Activated CD4-positive, alpha-beta T cell treated with anti-CD3 and anti-CD28 coated beads for 24 hours (primary cell): Measurements from ENCODE around the gene HES4.
"Not testable (repeated sequence)": the region's sequence is repeated elsewhere in the genome, so short reads cannot be mapped to it uniquely, and the experiment has no call there.

Source experiments
- DNase-seq, 2 donors: peaks; one replicate each; pipeline ENCODE4 v3.0.0-alpha.2; 2020; ENCODE audit warnings: low read depth in 2 of 2

The HES4 gene

DNA sequence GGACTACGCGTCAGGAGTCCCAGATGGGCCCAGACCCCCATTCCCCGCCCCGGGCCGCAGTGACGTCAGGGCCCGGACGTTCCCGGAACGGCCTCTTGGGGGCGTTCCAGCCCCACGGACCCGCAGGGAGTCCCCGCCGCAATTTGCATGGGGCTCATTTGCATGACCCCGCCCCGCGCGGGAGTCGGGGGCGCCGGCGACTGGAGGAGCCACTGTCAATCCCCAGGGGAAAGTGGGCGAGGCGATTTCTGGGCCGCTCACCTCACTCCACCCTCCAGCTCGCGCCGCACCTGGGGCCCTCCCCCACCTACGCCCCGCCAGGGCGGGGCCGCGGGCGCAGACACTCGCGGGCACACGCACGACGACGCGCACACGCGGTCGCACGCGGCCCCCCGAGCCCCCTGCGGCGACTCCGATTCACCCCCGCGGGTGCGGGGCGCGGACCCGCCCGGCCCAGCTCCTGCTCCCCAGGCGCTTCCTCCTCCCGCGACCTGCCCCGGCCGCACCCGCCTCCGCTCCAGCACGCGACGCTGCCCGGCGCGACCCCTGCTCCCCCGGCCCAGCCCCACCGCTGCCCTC lies 33.2 kb upstream of the HES4 start:
- peak; percentile 85 to 87 for DNase-seq

DNA sequence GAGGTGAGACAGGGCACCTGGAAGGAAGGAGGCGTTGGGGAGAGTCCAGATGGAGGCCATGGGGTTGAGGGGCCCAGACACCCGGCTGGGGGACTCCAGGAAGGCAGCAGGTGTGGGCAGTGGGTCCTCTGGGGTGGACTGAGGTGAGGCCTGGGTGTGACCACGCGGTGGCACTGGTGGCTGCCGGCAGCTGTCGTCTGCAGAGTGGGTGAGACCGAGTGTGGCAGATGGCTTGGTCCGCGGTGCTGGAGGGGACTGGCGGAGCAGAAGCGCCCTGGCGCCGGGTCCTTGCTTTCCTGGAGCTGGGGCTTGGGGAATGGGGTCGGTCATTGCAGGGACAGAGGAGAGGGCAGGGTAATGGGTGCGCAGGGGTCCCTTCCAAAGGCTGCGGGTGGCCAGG lies 32.5 kb upstream of the HES4 start:
- DNase-seq = no peak

DNA sequence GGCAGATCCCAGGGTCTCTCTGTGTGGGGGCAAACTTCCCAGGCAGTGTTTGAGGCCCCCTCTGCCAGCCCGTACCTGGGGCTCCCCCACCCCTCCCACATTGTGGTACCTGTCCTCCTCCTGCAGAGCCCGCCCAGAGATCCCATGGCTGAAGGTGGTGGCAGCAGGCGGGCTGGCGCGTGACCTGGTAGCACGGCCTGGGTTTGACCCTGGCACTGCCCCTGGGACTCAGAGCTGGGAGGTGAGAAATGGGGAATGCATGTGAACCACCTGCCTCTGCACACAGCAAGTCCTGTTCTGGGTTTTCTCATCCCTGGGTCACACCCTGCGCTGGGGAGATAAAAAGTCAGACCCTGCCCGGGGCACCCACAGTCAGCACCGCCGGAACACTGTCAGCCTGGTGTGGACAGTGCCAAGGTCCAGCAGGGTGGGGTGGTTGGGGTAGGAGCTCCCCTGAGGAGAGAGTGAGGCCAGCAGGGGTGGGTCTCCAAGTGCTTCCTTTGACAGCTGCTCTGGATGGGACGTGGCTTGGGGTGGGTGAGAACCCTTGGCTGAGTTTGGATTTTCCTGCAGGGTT lies 31.9 kb upstream of the HES4 start:
- no peak for DNase-seq

DNA sequence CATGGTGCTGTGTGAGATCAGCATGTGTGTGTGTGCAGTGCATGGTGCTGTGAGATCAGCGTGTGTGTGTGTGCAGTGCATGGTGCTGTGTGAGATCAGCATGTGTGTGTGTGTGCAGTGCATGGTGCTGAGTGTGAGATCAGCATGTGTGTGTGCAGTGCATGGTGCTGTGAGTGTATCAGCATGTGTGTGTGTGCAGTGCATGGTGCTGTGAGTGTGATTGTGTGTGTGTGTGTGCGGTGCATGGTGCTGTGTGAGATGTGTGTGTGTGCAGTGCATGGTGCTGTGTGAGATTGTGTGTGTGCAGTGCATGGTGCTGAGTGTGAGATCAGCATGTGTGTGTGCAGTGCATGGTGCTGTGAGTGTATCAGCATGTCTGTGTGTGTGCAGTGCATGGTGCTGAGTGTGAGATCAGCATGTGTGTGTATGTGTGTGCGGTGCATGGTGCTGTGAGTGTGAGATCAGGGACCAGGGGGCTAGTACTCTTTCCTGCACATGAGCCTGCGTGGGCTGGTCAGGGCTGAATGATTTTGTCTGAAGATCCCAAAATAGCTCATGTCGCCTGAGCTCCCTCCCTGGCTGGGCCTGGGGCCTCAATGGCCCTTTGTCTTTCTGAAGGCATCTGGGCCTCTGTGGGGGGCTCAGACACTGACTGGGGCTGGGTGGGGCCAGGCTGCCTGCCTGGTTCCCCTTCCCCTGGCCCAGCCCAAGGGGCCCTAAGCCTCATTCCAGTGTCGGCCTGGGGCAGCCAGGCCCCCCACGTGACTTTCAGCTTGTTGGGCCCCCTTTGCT lies 31.2 kb upstream of the HES4 start:
- not testable (repeated sequence) for DNase-seq

DNA sequence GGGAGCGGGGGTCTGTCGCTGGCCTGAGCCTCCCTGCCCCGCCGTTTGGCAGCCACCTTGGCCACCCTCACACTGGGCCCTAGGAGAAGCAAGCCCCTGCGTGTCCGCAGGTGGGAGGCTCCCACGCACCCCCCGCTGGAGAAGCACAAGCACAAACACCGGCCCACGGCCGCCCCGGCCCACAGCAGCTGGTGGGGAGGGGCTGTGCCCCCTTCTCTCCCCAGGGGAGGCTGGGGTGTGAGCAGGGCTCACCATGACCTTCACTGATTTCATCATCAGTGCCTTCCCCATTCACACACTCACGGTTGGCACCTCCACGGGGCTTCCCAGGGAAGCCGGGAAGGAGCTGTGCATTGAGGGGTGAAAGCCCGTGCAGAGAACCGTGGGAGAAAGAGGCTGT lies 27.9 kb upstream of the HES4 start:
- no peak for DNase-seq

DNA sequence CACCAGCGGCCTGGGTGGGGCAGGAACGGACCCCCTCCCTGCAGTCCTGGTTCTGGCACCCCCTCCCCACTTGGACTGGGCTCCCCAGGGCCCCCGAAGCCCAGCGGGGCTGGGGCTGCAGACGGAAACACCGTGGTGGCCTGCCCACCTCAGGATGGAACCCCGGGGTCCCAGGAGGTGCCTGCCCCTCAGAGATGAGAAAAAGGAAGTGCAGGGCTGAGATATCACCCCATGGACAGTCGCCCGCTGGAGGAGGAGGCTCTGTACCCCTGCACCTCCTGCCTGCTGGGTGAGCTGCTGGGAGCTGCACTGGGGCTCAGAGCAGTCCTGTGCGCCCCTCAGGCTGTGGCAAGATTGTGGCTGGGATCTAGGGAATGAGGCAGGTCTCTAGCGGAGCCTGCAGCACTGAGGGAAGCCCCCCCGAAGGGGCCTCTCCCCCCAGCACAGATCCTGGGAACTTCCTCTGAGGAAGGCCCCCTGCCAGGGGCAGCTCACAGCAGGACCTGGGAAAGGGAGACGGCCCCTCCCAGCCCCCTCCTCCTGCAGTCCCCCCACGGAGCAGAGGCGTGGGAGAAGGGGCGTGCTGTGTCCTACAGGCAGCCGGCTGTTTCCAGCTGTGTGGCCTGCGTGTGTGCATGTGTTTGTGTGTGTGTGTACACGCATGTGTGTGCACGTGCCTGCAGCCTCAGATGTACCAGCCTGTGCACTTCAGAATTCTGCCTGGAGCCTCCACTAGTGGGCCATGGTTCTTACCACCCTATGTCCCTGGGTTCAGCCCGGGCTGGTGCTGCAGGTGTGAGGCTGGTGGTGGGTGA lies 26.9 kb upstream of the HES4 start:
- DNase-seq = no peak

DNA sequence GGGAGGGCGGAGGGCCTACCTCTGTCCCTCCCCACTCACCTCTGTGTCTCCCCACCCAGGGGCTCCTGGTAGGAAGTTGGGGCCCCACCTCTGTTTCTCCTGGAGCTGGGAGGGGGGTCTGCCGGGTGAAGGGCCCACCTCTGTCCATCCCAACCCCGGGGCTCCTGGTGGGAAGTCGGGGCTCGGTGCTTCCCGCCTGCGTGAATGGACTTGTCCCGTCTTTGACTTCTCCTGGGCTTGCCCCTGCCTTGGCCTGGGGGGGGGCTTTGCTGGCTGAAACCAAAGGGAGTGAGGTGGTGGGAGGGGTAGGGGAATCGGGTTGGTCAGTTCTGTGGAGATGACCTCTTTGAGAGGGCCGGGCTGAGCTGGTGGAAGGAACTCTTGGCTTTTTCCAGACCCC lies 25.8 kb upstream of the HES4 start:
- DNase-seq = no peak

DNA sequence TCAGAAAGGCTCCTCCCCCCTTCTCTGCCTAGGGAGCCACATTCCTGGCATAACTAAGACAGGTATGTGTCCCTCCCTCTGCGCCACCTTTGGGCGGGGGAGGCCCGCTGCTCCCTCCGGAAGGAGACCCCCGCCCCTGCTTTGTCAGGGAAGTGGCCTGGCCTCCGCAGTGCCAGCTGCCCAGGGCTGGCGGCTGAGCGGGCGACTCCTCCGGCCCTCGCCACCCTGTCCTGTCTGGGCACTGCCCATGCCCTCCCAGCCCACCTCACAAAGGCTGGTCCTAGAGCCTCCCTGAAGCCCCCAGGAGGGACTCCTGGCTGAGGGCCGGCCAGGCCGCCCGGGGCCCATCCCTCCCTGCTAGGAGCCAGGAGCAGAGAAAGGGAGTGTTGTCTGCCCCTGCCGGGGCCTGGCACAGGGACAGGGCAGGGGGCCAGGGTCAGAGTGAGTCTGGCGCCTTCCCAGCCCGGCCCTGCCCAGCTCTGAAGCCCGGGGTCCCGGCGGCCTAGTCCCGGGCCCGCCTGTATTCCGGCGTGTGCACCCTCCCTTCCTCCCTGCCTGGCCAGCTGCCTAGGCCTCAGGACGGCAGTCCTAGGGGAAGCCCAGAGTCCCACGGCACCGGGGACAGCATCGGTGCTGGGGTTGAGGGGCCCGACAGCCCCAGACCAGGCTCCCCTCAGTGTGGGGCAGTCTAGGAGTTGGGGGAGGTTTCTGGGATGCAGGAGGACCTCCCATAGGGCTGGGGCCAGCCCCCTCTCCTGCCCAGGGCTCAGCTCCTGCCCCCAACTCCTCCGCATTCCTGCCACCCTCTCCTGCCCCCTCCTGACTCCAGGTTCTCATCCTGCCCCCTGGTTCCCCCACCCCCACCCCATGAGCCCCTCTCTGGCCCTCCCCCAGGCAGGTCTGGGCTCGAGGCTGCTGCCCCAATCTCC lies 25.1 kb upstream of the HES4 start:
- no peak for DNase-seq

DNA sequence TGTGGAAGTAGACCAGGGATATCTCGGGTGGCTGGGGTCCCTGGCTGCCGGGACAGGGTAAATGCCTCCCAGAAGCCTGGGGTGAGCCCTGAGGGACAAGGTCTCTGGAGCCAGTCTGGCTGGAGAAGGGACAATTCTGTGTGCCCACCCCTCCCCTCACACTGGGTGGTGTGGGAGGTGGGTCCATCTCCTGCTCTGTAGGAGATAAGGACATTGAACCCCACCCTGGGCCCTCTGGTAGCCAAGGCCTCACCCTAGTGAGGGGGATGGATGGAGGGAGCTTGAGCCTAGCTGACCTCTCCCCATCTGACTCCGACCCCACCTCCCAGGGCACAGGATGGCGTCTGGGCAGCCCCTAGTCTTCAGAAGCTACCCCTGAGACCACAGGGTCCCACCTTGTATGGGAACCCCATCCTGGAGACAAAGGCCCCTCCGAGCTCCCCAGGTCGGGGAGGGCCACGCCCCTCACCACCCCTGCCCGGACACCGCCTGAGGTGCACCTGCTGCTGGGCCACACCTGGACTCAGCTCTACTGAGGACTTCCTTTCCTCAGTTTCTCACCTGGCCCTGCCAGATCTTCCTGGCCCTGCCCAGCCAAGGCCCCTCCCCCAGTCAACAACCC lies 24.4 kb upstream of the HES4 start:
- DNase-seq = no peak

DNA sequence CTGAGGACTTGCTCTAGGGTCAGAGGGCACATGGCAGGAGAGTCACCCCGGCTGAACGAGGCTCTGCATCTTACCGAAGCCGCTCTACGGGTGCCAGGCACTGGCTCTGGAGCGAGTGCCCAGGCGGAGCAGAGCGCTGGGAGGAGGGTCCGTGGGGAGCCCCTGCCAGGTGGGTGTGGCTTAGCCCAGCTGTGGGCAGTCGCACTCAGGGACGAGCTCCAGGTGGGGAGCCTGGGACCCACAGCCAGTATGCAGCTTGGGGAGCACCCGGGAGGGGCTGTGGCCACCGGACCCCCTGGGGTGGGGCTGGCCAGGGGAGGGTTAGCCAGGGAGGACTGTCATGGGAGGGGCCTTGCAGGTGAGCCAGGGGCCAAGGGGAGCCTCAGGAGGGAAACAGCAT lies 23.8 kb upstream of the HES4 start:
- DNase-seq = no peak

DNA sequence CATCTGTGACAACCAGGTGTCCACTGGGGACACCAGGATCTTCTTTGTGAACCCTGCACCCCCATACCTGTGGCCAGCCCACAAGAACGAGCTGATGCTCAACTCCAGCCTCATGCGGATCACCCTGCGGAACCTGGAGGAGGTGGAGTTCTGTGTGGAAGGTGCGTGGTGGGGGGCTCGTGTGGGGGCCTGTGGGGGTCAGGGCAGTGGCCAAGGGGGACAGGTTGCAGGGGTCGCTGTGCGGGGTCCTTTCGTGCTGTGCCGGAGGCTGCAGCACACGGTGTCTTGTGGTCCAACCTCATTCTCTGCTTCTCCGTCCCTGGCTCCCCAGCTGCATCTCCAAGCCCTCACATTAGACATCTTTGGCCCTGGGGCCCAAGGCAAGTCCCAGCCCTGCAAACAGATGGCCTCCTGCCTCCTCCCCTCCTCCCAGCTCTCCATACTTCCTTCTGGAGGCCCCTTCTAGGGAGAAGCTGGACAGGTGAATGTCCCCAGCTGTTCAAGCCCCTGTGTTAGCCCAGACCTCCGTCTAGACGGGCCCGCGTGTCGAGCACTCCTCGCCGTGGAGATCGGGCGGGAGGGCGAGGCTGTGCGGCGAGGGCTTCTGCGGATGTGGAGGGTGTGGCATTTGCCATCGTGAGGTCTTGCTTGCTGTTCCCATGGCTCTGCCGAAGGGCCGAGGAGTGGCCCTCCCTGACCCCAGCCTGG lies 22.6 kb upstream of the HES4 start:
- no peak for DNase-seq

DNA sequence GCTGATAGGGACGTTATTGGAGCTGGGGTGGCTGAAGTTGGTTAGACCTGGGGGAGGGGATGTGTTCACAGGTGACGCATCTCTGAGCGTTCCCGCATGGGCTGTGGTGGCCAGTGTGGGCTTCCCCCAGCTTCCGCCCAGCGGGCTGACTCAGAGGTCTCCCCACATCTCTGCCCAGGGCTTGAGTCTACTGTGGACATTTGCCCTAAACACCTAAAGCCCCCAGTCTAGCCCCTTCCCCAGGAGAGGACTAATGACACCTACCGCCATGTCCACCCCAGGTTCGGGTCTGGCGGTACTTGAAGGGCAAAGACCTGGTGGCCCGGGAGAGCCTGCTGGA lies 22.0 kb upstream of the HES4 start:
- DNase-seq = no peak

DNA sequence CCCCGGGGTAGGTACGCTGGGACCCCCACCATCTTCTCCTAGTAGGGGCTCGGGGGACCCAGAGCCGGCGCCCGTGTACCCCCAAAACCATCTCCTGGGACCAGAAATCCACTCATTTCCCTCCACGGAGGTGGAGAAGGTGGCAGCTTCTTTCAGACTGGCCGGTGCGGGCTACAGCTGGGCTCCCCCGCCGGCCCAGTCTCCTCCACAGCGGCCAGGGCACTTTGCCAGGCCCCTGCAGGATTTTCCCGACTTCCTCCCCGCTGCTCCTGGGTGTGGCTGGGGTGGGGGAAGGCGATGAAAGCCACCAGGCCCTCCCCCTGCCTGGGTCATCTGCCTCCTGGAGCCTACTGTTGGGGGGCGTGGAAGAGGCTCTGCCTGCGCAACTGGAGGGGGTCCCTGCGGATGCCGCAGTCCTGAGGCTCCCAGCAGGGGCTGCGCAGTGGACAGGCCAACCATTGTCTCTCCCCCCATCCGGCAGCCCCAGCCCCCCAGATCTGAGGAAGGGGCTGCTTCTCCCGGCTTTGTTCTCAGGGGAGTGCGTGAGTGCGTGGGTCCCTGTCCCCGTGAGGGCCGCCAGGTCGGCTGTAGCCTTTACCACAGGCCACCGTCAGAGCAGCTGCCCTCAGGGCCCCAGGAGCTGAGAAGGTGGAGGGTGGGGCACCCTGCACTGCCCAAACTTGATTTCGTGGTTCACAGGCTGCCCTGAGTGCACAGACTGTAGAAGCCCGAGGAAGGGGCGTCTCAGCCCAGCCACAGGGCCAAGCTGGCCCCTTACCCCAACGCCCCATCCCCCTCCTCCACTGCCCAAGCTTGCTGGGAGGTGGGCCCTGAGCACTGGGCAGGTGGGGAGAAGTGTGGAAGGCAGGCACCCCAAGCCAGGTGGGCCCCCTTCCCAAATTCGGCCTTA lies 21.4 kb upstream of the HES4 start:
- DNase-seq = no peak

DNA sequence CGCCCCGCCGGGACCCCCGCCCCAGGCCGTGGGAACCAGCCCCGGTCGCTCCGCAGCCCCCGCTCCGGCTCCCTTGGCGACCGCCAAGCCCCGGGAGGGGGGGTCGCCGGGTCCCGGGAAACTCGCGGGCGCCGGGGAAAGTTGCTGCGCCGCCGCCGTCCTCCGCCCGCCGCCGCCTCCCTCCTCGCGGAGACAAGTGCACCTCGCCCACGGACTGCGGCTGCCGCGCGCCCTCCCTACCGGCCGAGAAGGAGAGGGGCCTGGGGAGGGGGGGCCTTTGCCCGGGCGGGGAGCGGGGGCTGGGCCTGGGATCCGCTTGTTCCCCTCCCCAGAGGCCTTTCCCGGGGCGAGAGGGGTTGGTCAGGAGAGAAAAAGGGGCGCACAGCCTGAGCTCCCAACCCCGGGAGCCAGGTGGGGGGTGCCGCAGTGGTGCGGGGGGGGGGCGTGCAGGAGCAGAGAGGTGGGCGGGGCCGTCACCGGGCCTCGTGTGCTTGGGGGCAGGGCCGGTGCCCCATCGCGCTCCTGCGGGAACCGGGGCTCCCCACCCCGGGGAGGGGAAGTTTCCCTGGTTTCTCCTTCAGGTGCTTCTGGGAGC lies 20.6 kb upstream of the HES4 start:
- DNase-seq = no peak

DNA sequence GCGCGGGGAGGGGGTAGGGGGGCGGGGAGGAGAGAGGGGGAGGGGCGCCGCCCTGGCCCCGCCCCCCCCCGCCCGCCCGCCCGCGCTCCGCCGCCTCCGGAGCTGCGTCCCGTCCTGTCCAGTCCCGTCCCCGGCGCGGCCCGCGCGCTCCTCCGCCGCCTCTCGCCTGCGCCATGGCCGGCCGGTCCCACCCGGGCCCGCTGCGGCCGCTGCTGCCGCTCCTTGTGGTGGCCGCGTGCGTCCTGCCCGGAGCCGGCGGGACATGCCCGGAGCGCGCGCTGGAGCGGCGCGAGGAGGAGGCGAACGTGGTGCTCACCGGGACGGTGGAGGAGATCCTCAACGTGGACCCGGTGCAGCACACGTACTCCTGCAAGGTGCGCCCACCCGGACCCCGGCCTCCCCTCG lies 20.1 kb upstream of the HES4 start, which contains the start of gene AGRN:
TSS of gene AGRN (plus strand) at position 121 of the 405 bp plus-strand sequence. CDS start at position 174, 53 bp downstream.
- DNase-seq = no peak

DNA sequence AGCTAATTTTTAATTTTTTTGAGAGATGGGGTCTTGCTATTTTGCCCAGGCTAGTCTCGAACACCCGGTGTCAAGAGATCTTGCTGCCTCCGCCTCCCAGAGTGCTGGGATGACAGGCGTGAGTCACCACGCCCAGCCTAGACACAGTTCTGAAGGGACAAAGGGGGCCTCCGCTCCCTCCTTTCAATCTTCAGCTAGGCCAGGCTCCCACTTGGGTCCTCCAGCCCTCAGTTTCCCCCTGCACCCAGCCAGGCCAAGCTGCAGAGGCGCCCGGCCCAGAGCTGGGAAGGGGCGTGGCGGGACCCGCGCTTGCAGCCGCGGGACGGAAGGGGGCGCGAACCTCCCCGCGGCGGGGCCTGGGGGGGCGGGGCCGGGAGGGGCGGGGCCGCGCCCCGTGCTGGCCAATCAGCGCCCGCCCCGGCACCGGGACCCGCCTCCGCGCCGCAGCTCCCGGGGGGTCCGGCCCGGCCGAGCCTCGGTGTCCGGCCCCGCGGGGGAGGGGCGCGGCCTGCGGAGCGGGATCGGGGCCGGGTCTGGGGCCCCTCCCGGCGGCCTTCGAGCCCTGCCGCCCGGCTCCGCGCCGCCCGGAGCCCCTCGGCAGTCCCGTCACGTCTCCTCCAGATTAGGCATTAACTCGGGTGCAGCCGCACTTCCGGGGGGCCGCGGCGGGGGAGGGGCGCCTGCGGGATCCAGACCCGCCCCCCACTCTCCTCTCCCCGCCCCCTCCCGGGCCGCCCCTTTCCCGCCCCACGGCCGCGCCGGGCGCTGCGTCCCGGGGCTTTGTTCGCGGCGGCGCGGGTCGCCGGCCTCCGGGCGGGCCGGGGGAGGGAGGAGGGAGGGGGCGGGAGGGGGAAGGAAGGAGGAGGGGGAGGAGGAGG lies 19.5 kb upstream of the HES4 start:
- peak; percentile 72 to 73 for DNase-seq

DNA sequence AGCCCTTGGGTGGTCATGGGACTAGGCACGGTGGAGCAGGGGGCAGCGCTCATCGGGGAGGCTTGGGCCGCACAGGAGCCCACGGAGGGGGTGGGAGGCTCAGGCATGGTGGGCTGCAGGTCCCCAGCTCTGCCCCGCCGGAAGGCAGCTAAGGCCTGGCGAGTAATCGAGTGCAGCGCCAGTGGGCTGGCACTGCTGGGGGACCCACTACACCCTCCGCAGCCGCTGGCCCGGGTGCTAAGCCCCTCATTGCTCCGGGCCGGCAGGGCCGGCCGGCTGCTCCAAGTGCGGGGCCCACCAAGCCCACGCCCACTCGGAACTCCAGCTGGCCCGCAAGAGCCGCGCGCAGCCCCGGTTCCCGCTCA lies 18.4 kb upstream of the HES4 start:
- not testable (repeated sequence) for DNase-seq
